ENCODE measurements around the gene ZNF138.

- TF ChIP-seq CTCF (IDR thresholded peaks at IDR 0.05) = no peak
- no peak for TF ChIP-seq POLR2A (IDR thresholded peaks at IDR 0.05)
These were observed 88.3 kb downstream of the ZNF138 start for GRCh38 chr7:64882341-64883112.

All from testis (tissue), 2 donors.